ENCODE results near the gene C1orf122.

The C1orf122 gene

GRCh38 chr1:37846647-37847339 is 39.2 kb downstream of the C1orf122 start:
- TF ChIP-seq, protein P1, sequence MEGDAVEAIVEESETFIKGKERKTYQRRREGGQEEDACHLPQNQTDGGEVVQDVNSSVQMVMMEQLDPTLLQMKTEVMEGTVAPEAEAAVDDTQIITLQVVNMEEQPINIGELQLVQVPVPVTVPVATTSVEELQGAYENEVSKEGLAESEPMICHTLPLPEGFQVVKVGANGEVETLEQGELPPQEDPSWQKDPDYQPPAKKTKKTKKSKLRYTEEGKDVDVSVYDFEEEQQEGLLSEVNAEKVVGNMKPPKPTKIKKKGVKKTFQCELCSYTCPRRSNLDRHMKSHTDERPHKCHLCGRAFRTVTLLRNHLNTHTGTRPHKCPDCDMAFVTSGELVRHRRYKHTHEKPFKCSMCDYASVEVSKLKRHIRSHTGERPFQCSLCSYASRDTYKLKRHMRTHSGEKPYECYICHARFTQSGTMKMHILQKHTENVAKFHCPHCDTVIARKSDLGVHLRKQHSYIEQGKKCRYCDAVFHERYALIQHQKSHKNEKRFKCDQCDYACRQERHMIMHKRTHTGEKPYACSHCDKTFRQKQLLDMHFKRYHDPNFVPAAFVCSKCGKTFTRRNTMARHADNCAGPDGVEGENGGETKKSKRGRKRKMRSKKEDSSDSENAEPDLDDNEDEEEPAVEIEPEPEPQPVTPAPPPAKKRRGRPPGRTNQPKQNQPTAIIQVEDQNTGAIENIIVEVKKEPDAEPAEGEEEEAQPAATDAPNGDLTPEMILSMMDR (IDR thresholded peaks at IDR 0.05; ENCODE audit: low read depth, low read length) = no peak
- no peak overlapping the region for H3K4me3 ChIP-seq (ENCODE audit: low read depth, low read length)

GRCh38 chr1:37849480-37849879 is 41.9 kb downstream of the C1orf122 start:
- TF ChIP-seq, protein P1 (IDR thresholded peaks at IDR 0.05; ENCODE audit: low read depth, low read length) = no peak
- H3K4me3 ChIP-seq (ENCODE audit: low read depth, low read length) = no peak overlapping the region

- no peak overlapping the region for H3K4me3 ChIP-seq (ENCODE audit: low read depth, low read length)
- TF ChIP-seq, protein P1 (IDR thresholded peaks at IDR 0.05; ENCODE audit: low read depth, low read length) = no peak
These were observed 42.9 kb downstream of the C1orf122 start for GRCh38 chr1:37850352-37850955.

GRCh38 chr1:37851262-37851661 is 43.7 kb downstream of the C1orf122 start:
- TF ChIP-seq, protein P1 (IDR thresholded peaks at IDR 0.05; ENCODE audit: low read depth, low read length) = no peak
- H3K4me3 ChIP-seq (ENCODE audit: low read depth, low read length) = no peak overlapping the region

DNA sequence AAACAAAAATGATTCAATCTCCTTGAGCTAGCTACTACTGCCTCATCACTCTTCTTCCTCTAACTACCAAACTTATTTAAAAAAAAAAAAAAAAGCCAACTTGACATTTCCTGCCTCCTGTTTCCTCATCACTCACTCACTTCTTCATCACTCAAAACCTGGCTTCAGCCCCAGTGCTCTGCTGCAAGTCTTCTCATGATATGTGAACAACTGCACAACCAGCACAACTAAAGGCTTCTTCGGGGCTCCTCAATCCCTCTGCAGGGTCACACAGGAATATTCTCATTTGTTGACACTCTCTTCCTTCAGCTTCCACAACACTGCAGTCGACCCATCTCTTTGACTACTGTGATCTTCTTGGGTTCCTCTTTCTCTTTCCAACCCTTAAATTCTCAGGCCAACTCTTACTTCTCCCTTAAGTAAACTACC is 44.2 kb downstream of the C1orf122 start:
- TF ChIP-seq, protein P1 (IDR thresholded peaks at IDR 0.05; ENCODE audit: low read depth, low read length) = no peak
- H3K4me3 ChIP-seq (ENCODE audit: low read depth, low read length) = no peak overlapping the region

DNA sequence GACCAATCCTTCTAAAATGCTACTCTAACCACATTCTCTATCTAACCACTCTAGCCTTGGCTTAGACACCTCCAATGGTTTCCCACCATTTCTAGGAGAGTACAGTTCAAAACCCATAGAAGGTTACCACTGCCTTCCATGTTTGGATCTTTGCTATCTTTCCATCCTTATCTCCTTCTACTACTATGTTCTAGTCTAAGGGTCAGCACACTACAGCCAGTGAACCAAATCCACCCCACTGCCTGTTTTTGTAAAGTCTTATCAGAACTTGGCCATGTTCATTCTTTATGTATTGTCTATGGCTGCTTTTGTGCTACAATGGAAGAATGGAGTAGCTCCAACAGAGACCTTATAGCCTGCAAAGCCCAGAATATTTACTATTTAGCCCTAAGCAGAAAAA is 45.6 kb downstream of the C1orf122 start:
- no peak overlapping the region for H3K4me3 ChIP-seq (ENCODE audit: low read depth, low read length)
- TF ChIP-seq, protein P1 (IDR thresholded peaks at IDR 0.05; ENCODE audit: low read depth, low read length) = no peak

GRCh38 chr1:37854406-37854805 is 46.8 kb downstream of the C1orf122 start:
- TF ChIP-seq, protein P1 (IDR thresholded peaks at IDR 0.05; ENCODE audit: low read depth, low read length) = no peak
- H3K4me3 ChIP-seq (ENCODE audit: low read depth, low read length) = no peak overlapping the region
